GM18517 (cell line): Measurements from ENCODE around the gene RYR1.
"Not testable (repeated sequence)": the region's sequence is repeated elsewhere in the genome, so short reads cannot be mapped to it uniquely, and the experiment has no call there.

Source experiments
- ATAC-seq: cut with Tn5 transposase; IDR thresholded peaks from one replicate; pipeline ENCODE4 v1.9.1; 2021; ENCODE audit warnings: mild to moderate bottlenecking, moderate library complexity; ENCODE audit not compliant: unreplicated experiment

RYR1 gene

GRCh38 chr19:38602856-38603255, 169.4 kb downstream of the RYR1 start:
- not testable (repeated sequence) for ATAC-seq

- no peak for ATAC-seq
Observed at GRCh38 chr19:38606131-38606530, 172.6 kb downstream of the RYR1 start.

- ATAC-seq, result no peak
Observed at GRCh38 chr19:38614289-38614688, 180.8 kb downstream of the RYR1 start.

GRCh38 chr19:38615007-38615581, 181.6 kb downstream of the RYR1 start:
- no peak for ATAC-seq

GRCh38 chr19:38616265-38616664, 182.8 kb downstream of the RYR1 start:
- no peak for ATAC-seq

GRCh38 chr19:38617283-38617763, 183.8 kb downstream of the RYR1 start:
- no peak for ATAC-seq

GRCh38 chr19:38617764-38618589, 184.5 kb downstream of the RYR1 start, which contains the start of gene MAP4K1:
MAP4K1 (minus strand) TSS chr19:38617953; CDS start chr19:38617895, 58 bp downstream.
- peak; percentile 50 for ATAC-seq

- ATAC-seq, result peak; percentile 62
Observed at GRCh38 chr19:38618590-38619360, 185.3 kb downstream of the RYR1 start, which contains the start of gene EIF3K. EIF3K (plus strand) TSS chr19:38619188; CDS start chr19:38619269, 81 bp downstream.

- ATAC-seq, result no peak
Observed at GRCh38 chr19:38619361-38620174, 186.1 kb downstream of the RYR1 start.

GRCh38 chr19:38624822-38625221, 191.3 kb downstream of the RYR1 start:
- no peak for ATAC-seq

- no peak for ATAC-seq
Observed at GRCh38 chr19:38626401-38626800, 192.9 kb downstream of the RYR1 start.

- no peak for ATAC-seq
Observed at GRCh38 chr19:38629568-38629967, 196.1 kb downstream of the RYR1 start.

GRCh38 chr19:38631301-38631700, 197.8 kb downstream of the RYR1 start:
- not testable (repeated sequence) for ATAC-seq

- not testable (repeated sequence) for ATAC-seq
Observed at GRCh38 chr19:38631811-38632475, 198.5 kb downstream of the RYR1 start.

GRCh38 chr19:38632476-38633213, 199.2 kb downstream of the RYR1 start:
- ATAC-seq, result no peak

- no peak for ATAC-seq
Observed at GRCh38 chr19:38634757-38635482, 201.4 kb downstream of the RYR1 start.

- ATAC-seq, result no peak
Observed at GRCh38 chr19:38635483-38636399, 202.2 kb downstream of the RYR1 start.
